Measurements from ENCODE around the gene DLG1. TPM values are rescaled to one million over a fixed set of nuclear protein-coding genes. Genes with fewer than 3 reads are reported as not detected.
A peak's percentile ranks its signal among the peaks of the same experiment; 100 is the strongest.

The DLG1 gene
- total and polyA plus RNA-seq, 2 donors from 2014 or later: 19.4 to 101 TPM

GRCh38 chr3:197006446-197006845 lies 292.0 kb downstream of the DLG1 start:
- no peak for TF ChIP-seq CTCF (IDR thresholded peaks at IDR 0.05; ENCODE audit: borderline replicate concordance, extremely low read depth, insufficient read depth)
- intact Hi-C loops (cut with DNase I): no loop called here
- DNase-seq: peak in 2 of 5 donors; percentile 28 to 75
- no peak overlapping the region for H3K9ac ChIP-seq (ENCODE audit: low read length in 3 of 3)
- H3K9me3 ChIP-seq (ENCODE audit: control insufficient read depth in 2 of 3, insufficient read depth in 1 of 3, low read length in 3 of 3): no peaks in the 10 kb centered on the region
- no peak for FAIRE-seq
- H3K27me3 ChIP-seq (ENCODE audit: control insufficient read depth, insufficient read depth, low read length): no peaks in the 10 kb centered on the region
- peaks cover 0 to 3% (median 0%) of the 10 kb centered on the region in 3 donors for H3K4me1 ChIP-seq (ENCODE audit: control insufficient read depth in 2 of 3, insufficient read depth in 2 of 3, low read depth in 1 of 3, low read length in 3 of 3)
- no peak overlapping the region for H3K27ac ChIP-seq (ENCODE audit: low read depth in 2 of 2, low read length in 2 of 2)
- no peaks in the 10 kb centered on the region for H3K36me3 ChIP-seq (ENCODE audit: control insufficient read depth in 2 of 3, insufficient read depth in 3 of 3, low read length in 3 of 3)
- no peak overlapping the region for H3K4me3 ChIP-seq (ENCODE audit: low read length in 3 of 3)

GRCh38 chr3:197003461-197004385 lies 294.7 kb downstream of the DLG1 start:
- FAIRE-seq: no peak

GRCh38 chr3:197002701-197003454 lies 295.5 kb downstream of the DLG1 start:
- intact Hi-C loops (cut with DNase I): no loop called here
- Histone ChIP-seq H3K36me3 (ENCODE audit: control insufficient read depth in 2 of 3, insufficient read depth in 3 of 3, low read length in 3 of 3) (no peaks in the 10 kb centered on the region), H3K4me1 (ENCODE audit: control insufficient read depth in 2 of 3, insufficient read depth in 2 of 3, low read depth in 1 of 3, low read length in 3 of 3) (peaks cover 0 to 3% (median 0%) of the 10 kb centered on the region in 3 donors), H3K27me3 (ENCODE audit: control insufficient read depth, insufficient read depth, low read length) (no peaks in the 10 kb centered on the region), H3K9ac (ENCODE audit: low read length in 3 of 3) (peak overlapping the region in 1 of 3 donors; percentile 40), H3K9me3 (ENCODE audit: control insufficient read depth in 2 of 3, insufficient read depth in 1 of 3, low read length in 3 of 3) (no peaks in the 10 kb centered on the region), H3K4me3 (ENCODE audit: low read length in 3 of 3) (peak overlapping the region in 1 of 3 donors; percentile 59), H3K27ac (ENCODE audit: low read depth in 2 of 2, low read length in 2 of 2) (peak overlapping the region; percentile 32 to 60)
- no peak for FAIRE-seq
- peak; percentile 74 to 94 (median 83) for DNase-seq
- TF ChIP-seq CTCF (IDR thresholded peaks at IDR 0.05; ENCODE audit: borderline replicate concordance, extremely low read depth, insufficient read depth): peak; percentile 76

More at GRCh38 chr3:197003461-197004385, 294.7 kb downstream of the DLG1 start:
- H3K27ac ChIP-seq (ENCODE audit: low read depth in 2 of 2, low read length in 2 of 2): no peak overlapping the region
- peak overlapping the region; percentile 34 to 49 (median 46) for H3K4me3 ChIP-seq (ENCODE audit: low read length in 3 of 3)
- peaks cover 0 to 3% (median 0%) of the 10 kb centered on the region in 3 donors for H3K4me1 ChIP-seq (ENCODE audit: control insufficient read depth in 2 of 3, insufficient read depth in 2 of 3, low read depth in 1 of 3, low read length in 3 of 3)
- no peaks in the 10 kb centered on the region for H3K9me3 ChIP-seq (ENCODE audit: control insufficient read depth in 2 of 3, insufficient read depth in 1 of 3, low read length in 3 of 3)
- H3K27me3 ChIP-seq (ENCODE audit: control insufficient read depth, insufficient read depth, low read length): no peaks in the 10 kb centered on the region
- no peak for TF ChIP-seq CTCF (IDR thresholded peaks at IDR 0.05; ENCODE audit: borderline replicate concordance, extremely low read depth, insufficient read depth)
- no peak overlapping the region for H3K9ac ChIP-seq (ENCODE audit: low read length in 3 of 3)
- peak; percentile 33 to 79 (median 51) for DNase-seq
- H3K36me3 ChIP-seq (ENCODE audit: control insufficient read depth in 2 of 3, insufficient read depth in 3 of 3, low read length in 3 of 3): no peaks in the 10 kb centered on the region
- intact Hi-C loops (cut with DNase I): no loop called here
